ENCODE measurements around the gene ATP2B2.

- TF ChIP-seq SUZ12 (IDR thresholded peaks at IDR 0.05; ENCODE audit: extremely low read depth, insufficient read depth, insufficient read length): no peak
- TF ChIP-seq ZNF274 (IDR thresholded peaks at IDR 0.05; ENCODE audit: low read depth, low read length): no peak
- TF ChIP-seq YY1 (IDR thresholded peaks at IDR 0.05; ENCODE audit: insufficient read depth, insufficient read length): no peak
Measured at GRCh38 chr3:10279384-10280176, 225.8 kb downstream of the ATP2B2 start.
